ENCODE results near the gene ZNF680. TPM values are rescaled to one million over a fixed set of nuclear protein-coding genes. Genes with fewer than 3 reads are reported as not detected.
A peak's percentile ranks its signal among the peaks of the same experiment; 100 is the strongest.

ZNF680 gene
- total RNA-seq = 1 to 10 TPM; 4.0 to 8.4 (median 6.3) TPM
- 1 to 10 TPM; 2.6 to 3.6 TPM for polyA plus RNA-seq

DNA sequence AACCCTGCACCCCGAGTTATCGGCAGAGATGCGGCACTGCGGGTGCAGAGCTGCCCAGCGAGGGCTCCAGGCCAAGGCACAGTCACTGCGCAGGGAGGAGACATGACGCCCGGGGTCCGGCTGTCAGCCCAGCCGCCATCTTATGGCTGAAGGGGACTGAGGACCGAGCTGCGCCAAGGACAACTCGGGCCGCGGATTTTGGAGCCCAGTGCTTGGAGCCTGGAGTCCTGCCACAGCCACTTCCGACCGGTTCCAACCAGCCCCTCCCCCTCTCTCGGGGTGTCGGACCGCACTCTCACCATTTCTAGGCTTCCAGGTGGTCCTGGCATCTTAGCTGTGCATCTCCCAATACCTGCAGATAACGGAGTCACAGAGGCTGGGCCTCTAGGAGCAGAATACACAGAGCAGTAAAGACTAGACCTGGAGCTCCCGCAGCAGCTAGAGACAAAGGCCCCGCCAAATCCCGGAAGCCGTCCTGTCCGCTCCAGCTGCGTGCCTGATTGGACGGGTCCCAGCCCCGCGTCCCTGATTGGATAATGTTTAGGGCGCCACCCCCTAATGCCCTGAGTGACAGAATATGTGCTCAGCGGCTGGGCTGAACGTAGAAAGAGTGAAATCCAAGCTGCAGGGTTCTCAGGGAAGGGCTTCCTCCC lies at the start of gene ZNF680:
Gene ZNF680 (minus strand): TSS at position 446 of the 653 bp plus-strand sequence. CDS start 117 bp downstream, at position 329.
- H3K9me3 ChIP-seq = no peaks in the 10 kb centered on the region
- peaks cover 0 to 10% (median 10%) of the 10 kb centered on the region in 3 donors for H3K4me1 ChIP-seq
- no peaks in the 10 kb centered on the region for H3K36me3 ChIP-seq
- 0 to 1% methylated on average over 33 of the region's 33 CpGs for WGBS, 2 donors
- ATAC-seq (peak; percentile 98 to 99 (median 98)), FAIRE-seq (peak; percentile 95), DNase-seq (peak; percentile 89 to 96 (median 94))
- H3K4me3 ChIP-seq = peak within 1 kb of the TSS; percentile 59 to 90 (median 66)
- peak within 1 kb of the TSS; percentile 61 to 86 (median 68) for H3K27ac ChIP-seq
- H3K27me3 ChIP-seq = no peaks in the 10 kb centered on the region
- TF ChIP-seq, protein P1, sequence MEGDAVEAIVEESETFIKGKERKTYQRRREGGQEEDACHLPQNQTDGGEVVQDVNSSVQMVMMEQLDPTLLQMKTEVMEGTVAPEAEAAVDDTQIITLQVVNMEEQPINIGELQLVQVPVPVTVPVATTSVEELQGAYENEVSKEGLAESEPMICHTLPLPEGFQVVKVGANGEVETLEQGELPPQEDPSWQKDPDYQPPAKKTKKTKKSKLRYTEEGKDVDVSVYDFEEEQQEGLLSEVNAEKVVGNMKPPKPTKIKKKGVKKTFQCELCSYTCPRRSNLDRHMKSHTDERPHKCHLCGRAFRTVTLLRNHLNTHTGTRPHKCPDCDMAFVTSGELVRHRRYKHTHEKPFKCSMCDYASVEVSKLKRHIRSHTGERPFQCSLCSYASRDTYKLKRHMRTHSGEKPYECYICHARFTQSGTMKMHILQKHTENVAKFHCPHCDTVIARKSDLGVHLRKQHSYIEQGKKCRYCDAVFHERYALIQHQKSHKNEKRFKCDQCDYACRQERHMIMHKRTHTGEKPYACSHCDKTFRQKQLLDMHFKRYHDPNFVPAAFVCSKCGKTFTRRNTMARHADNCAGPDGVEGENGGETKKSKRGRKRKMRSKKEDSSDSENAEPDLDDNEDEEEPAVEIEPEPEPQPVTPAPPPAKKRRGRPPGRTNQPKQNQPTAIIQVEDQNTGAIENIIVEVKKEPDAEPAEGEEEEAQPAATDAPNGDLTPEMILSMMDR (IDR thresholded peaks at IDR 0.05) = no peak
- intact Hi-C loops (cut with DNase I) = no loop called here

DNA sequence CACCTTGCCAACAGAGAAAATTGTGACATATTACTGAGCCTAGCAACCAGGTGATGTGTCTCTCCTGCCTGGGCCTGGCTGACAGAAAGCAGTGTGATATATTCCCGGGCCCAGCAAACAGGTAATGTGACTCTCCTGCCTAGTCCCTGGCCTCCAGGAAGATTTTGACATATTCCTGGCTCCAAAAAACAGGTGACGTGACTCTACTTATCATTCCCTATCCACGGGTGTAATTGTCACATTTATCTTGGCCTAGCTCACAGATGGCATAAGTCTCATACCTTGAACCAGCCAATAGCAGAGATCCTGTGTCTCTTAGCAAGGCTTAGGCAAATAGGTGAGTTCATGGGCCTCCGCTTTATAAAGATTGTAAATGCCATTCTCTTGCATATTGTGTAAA lies 49.6 kb upstream of the ZNF680 start:
- Histone ChIP-seq H3K36me3 (no peaks in the 10 kb centered on the region), H3K27ac (no peak overlapping the region), H3K9me3 (no peaks in the 10 kb centered on the region), H3K27me3 (no peaks in the 10 kb centered on the region), H3K4me3 (no peak overlapping the region), H3K4me1 (no peaks in the 10 kb centered on the region)
- DNase-seq (peak in 2 of 6 donors; percentile 34 to 68), ATAC-seq (peak in 2 of 4 donors; percentile 43 to 79), FAIRE-seq (no peak)
- intact Hi-C loops (cut with DNase I) = no loop called here
- TF ChIP-seq, protein P1 (IDR thresholded peaks at IDR 0.05) = no peak
- 25 to 32% methylated on average over 4 of the region's 4 CpGs for WGBS, 2 donors

DNA sequence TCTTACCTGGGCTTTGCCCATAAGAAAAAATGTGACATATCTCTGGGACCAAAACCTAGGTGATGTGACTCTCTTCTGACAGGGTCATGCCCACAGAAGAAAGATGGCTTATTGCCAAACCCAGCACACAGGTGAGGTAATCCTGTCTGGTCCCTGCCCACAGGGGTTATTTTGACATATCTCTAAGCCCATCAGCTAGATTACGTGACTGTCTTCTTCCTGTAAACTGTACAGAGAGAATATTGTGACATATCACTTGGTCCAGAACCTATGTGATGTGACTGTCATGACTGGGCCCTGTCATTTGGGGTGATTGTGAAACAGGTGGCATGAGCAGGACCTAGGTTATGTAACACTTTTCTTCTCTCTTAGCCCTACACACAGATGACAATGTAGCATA lies 48.8 kb upstream of the ZNF680 start:
- DNase-seq = no peak
- H3K27me3 ChIP-seq = no peaks in the 10 kb centered on the region
- H3K4me1 ChIP-seq = no peaks in the 10 kb centered on the region
- no peaks in the 10 kb centered on the region for H3K9me3 ChIP-seq
- H3K27ac ChIP-seq = no peak overlapping the region
- intact Hi-C loops (cut with DNase I) = no loop called here
- ATAC-seq = no peak
- no peak for FAIRE-seq
- 80 to 83% methylated on average over 1 of the region's 1 CpG for WGBS, 2 donors
- H3K36me3 ChIP-seq = no peaks in the 10 kb centered on the region
- TF ChIP-seq, protein P1 (IDR thresholded peaks at IDR 0.05) = no peak
- no peak overlapping the region for H3K4me3 ChIP-seq

- DNase-seq (no peak), FAIRE-seq (no peak), ATAC-seq (no peak)
- Histone ChIP-seq H3K4me3 (no peak overlapping the region), H3K27me3 (no peaks in the 10 kb centered on the region), H3K9me3 (no peaks in the 10 kb centered on the region), H3K27ac (no peak overlapping the region), H3K4me1 (no peaks in the 10 kb centered on the region), H3K36me3 (no peaks in the 10 kb centered on the region)
- WGBS, 2 donors = 85 to 89% methylated on average over 4 of the region's 4 CpGs
- TF ChIP-seq, protein P1 (IDR thresholded peaks at IDR 0.05) = no peak
- intact Hi-C loops (cut with DNase I) = no loop called here
These were observed 48.1 kb upstream of the ZNF680 start for GRCh38 chr7:64610997-64611396.

All from pancreas (tissue), 10 donors.